ENCODE measurements around the gene DPP3.
A peak's percentile ranks its signal among the peaks of the same experiment; 100 is the strongest.

DPP3 gene

GRCh38 chr11:66488957-66489356, 8.7 kb downstream of the DPP3 start:
- DNase-seq: no peak

GRCh38 chr11:66489636-66490035, 9.4 kb downstream of the DPP3 start:
- no peak for DNase-seq

- DNase-seq: no peak
Measured at GRCh38 chr11:66491315-66491935, 11.2 kb downstream of the DPP3 start.

- no peak for DNase-seq
Measured at GRCh38 chr11:66492161-66492865, 12.1 kb downstream of the DPP3 start.

GRCh38 chr11:66493130-66493529, 12.9 kb downstream of the DPP3 start:
- DNase-seq: no peak

- DNase-seq: no peak
Measured at GRCh38 chr11:66494458-66494857, 14.2 kb downstream of the DPP3 start.

GRCh38 chr11:66494935-66495334, 14.7 kb downstream of the DPP3 start:
- no peak for DNase-seq

GRCh38 chr11:66495401-66495854, 15.2 kb downstream of the DPP3 start:
- DNase-seq: no peak

GRCh38 chr11:66497206-66497605, 17.0 kb downstream of the DPP3 start:
- DNase-seq: no peak

GRCh38 chr11:66498506-66498905, 18.3 kb downstream of the DPP3 start:
- DNase-seq: no peak

- DNase-seq: no peak
Measured at GRCh38 chr11:66505276-66505816, 25.1 kb downstream of the DPP3 start.

- no peak for DNase-seq
Measured at GRCh38 chr11:66509131-66509561, 28.9 kb downstream of the DPP3 start.

GRCh38 chr11:66510271-66510989, 30.2 kb downstream of the DPP3 start, which contains the start of gene BBS1:
Gene BBS1 (plus strand): TSS chr11:66510635. CDS start chr11:66510660, 25 bp downstream.
- peak; percentile 55 for DNase-seq

- DNase-seq: no peak
Measured at GRCh38 chr11:66510990-66511339, 30.7 kb downstream of the DPP3 start.

GRCh38 chr11:66523611-66524010, 43.4 kb downstream of the DPP3 start:
- DNase-seq: no peak

GRCh38 chr11:66524304-66525040, 44.2 kb downstream of the DPP3 start:
- DNase-seq: no peak

- DNase-seq: no peak
Measured at GRCh38 chr11:66529069-66529468, 48.8 kb downstream of the DPP3 start.

GRCh38 chr11:66529655-66530054, 49.4 kb downstream of the DPP3 start:
- DNase-seq: no peak

- no peak for DNase-seq
Measured at GRCh38 chr11:66530927-66531709, 50.9 kb downstream of the DPP3 start.

GRCh38 chr11:66531841-66532240, 51.6 kb downstream of the DPP3 start:
- DNase-seq: no peak

- DNase-seq: no peak
Measured at GRCh38 chr11:66532784-66533183, 52.5 kb downstream of the DPP3 start.
